Measurements from ENCODE around the gene ZFPM1. TPM values are rescaled to one million over a fixed set of nuclear protein-coding genes. Genes with fewer than 3 reads are reported as not detected.

Gene ZFPM1
- total RNA-seq, 6 donors from 2014 or later, result 1.0 to 8.4 (median 3.3) TPM

DNA sequence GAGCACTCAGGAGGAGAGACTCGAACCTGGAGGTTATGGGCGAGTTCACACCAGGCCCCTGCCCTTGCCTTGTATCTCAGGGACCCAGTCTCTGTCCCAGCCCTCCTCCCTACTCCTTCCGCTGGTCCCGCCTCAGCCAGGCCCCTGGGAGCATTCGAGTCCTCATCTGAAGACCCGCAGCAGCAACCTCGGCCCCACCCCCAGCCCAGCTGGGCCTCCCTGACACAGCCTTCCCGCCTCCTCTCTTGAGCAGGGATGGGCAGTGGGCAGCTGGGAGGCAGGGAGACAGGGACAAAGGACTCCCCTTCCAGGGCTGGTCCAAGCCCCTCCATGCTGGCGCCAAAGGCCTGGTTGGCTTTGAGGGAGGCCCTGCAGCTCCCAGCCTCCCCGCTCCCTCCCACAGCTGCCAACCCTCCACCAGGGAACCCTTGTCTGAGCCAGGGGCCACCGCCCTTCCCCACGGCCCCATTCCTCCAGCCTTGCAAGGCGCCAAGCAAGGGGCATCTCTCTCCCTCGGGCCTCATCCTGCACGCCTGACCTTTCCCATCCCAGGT is 101.7 kb downstream of the ZFPM1 start:
- peaks cover 4 to 14% (median 11%) of the 10 kb centered on the region in 4 donors for H3K4me1 ChIP-seq
- 70 to 71% methylated on average over 13 to 15 of the region's 15 CpGs for WGBS, 2 donors
- ATAC-seq (ENCODE audit: low FRiP score in 2 of 2) (peak in 1 of 2 donors; percentile 3), DNase-seq (no peak)
- TF ChIP-seq EP300 (IDR thresholded peaks at IDR 0.05), result no peak
- no peak for TF ChIP-seq POLR2A (IDR thresholded peaks at IDR 0.05)
- TF ChIP-seq POLR2AphosphoS5 (IDR thresholded peaks at IDR 0.05), result no peak
- TF ChIP-seq, protein P1, sequence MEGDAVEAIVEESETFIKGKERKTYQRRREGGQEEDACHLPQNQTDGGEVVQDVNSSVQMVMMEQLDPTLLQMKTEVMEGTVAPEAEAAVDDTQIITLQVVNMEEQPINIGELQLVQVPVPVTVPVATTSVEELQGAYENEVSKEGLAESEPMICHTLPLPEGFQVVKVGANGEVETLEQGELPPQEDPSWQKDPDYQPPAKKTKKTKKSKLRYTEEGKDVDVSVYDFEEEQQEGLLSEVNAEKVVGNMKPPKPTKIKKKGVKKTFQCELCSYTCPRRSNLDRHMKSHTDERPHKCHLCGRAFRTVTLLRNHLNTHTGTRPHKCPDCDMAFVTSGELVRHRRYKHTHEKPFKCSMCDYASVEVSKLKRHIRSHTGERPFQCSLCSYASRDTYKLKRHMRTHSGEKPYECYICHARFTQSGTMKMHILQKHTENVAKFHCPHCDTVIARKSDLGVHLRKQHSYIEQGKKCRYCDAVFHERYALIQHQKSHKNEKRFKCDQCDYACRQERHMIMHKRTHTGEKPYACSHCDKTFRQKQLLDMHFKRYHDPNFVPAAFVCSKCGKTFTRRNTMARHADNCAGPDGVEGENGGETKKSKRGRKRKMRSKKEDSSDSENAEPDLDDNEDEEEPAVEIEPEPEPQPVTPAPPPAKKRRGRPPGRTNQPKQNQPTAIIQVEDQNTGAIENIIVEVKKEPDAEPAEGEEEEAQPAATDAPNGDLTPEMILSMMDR (IDR thresholded peaks at IDR 0.05), result no peak
- H3K4me3 ChIP-seq, result no peak overlapping the region
- no peaks in the 10 kb centered on the region for H3K9me3 ChIP-seq
- H3K27ac ChIP-seq, result no peak overlapping the region
- no peaks in the 10 kb centered on the region for H3K36me3 ChIP-seq
- H3K27me3 ChIP-seq, result peaks cover 0 to 4% (median 0%) of the 10 kb centered on the region in 4 donors

DNA sequence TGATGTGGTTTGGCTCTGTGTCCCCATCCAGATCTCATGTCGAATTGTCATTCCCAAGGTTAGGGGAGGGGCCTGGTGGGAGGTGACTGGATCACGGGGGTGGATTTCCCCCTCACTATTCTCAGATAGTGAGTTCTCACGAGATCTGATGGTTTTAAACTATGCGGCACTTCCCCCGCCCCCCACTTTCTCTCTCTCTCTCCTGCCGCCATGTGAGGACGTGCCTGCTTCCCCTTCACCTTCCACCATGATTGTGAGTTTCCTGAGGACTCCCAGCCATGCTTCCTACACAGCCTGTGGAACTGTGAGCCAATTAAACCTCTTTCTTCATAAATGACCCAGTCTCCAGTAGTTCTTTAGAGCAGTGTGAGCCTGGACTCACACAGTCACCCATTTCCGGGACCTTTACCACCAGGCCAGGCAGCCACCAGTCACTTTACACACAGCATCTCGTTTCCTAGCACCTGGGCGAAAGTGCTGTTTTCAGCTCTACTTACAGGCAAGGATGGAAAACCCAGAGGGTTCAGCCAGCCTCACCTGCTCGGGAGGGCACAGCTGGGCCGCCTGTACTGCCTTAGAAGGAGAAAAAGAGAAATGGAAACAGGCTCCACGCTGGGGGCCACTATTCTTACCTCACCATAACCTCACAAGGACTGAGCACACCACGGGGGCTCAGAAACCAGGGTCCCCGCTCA is 103.4 kb downstream of the ZFPM1 start:
- no peak overlapping the region for H3K4me3 ChIP-seq
- peaks cover 4 to 5% (median 5%) of the 10 kb centered on the region in 4 donors for H3K4me1 ChIP-seq
- H3K27ac ChIP-seq, result no peak overlapping the region
- no peak for ATAC-seq (ENCODE audit: low FRiP score in 2 of 2)
- peaks cover 0 to 4% (median 0%) of the 10 kb centered on the region in 4 donors for H3K27me3 ChIP-seq
- H3K9me3 ChIP-seq, result no peaks in the 10 kb centered on the region
- 74 to 87% methylated on average over 10 to 14 of the region's 15 CpGs for WGBS, 2 donors
- TF ChIP-seq POLR2A (IDR thresholded peaks at IDR 0.05), result no peak
- TF ChIP-seq, protein P1 (IDR thresholded peaks at IDR 0.05), result no peak
- TF ChIP-seq EP300 (IDR thresholded peaks at IDR 0.05), result no peak
- TF ChIP-seq POLR2AphosphoS5 (IDR thresholded peaks at IDR 0.05), result no peak
- DNase-seq, result no peak
- H3K36me3 ChIP-seq, result no peaks in the 10 kb centered on the region

DNA sequence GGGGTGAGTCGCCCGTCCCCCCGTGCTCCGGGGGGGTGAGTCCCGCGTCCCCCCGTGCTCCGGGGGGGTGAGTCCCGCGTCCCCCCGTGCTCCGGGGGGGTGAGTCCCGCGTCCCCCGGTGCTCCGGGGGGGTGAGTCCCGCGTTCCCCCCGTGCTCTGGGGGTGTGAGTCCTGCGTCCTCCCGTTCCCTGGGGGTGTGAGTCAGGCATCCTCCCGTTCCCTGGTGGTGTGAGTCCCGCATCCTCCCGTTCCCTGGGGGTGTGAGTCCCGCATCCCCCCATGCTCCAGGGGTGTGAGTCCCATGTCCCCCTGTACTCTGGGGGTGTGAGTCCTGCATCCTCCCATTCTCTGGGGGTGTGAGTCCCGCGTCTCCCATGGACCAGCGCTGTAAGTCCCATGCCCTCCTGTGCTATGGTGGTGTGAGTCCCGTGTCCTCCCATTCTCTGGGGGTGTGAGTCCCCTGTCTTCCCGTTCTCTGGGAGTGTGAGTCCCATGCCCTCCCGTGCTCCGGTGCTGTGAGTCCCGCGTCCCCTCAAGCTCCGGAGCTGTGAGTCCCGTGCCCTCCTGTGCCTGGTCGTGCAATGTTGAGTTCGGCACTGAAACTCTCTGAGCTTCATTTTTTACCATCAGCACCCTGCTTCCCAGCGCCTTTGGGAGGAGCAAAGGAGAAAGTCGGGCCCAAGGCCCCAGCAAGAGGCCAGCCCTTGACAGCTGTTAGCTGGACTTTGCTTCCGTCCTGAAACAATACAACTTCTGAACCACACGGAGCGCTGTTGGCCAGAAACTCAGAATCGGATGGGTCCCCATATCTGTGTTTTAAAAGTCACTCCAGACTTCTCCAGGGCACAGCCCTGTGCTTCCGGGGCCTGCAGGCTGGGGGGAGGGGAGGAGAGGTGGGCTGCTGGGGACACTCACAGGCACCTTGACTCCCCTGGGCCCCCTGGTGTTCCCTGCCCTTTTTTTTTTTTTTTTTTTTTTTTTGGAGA is 105.7 kb downstream of the ZFPM1 start:
- 46 to 51% methylated on average over 19 to 27 of the region's 45 CpGs for WGBS, 2 donors
- Histone ChIP-seq H3K36me3 (no peaks in the 10 kb centered on the region), H3K4me1 (peaks cover 8 to 10% (median 9%) of the 10 kb centered on the region in 4 donors), H3K9me3 (no peaks in the 10 kb centered on the region), H3K27me3 (peaks cover 0 to 4% (median 0%) of the 10 kb centered on the region in 4 donors), H3K4me3 (no peak overlapping the region), H3K27ac (no peak overlapping the region)
- DNase-seq, result peak in 1 of 2 donors; percentile 42
- peak in 1 of 2 donors; percentile 66 for ATAC-seq (ENCODE audit: low FRiP score in 2 of 2)
- TF ChIP-seq, protein P1 (IDR thresholded peaks at IDR 0.05), result peak; percentile 19 to 53 (median 42)
- TF ChIP-seq EP300 (IDR thresholded peaks at IDR 0.05), result no peak

DNA sequence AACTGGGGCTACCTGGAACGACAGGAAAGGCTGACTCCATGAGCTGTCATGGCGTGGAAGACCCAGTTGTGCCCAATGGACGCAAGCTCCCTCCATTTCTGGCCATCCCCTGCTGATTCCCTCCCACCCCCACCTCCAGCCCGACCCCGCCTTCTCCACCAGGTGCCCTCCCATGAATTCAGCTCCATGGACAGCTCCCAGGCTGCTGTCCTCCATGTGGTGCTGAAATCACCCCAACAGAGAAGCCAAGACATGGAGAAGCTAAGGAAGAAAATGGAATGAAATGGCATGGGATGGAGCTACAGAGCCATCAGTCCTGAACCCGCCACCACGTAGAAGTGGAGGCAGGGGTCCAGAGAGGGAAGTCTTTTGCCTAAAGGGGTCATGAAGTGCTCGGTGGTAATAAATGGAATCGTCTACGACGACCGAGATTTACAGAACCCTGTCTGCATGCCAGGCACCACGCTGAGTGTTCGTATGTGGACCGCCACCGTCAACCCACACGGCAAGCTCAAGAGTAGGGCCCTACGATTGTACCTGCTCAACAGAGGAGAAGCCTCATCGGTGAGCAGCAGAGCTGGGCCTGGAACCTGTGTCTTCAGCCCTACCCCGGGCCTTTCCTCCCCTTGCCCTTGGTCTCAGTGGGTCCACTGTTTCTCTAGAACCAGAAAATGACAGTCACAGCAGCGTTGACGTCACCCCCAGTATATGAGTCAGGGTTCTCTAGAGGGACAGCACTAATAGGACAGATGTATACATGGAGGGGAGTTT is 107.8 kb downstream of the ZFPM1 start:
- peaks cover 8 to 10% (median 9%) of the 10 kb centered on the region in 4 donors for H3K4me1 ChIP-seq
- DNase-seq, result no peak
- H3K9me3 ChIP-seq, result no peaks in the 10 kb centered on the region
- 68 to 75% methylated on average over 15 to 21 of the region's 22 CpGs for WGBS, 2 donors
- ATAC-seq (ENCODE audit: low FRiP score in 2 of 2), result no peak
- H3K27me3 ChIP-seq, result peaks cover 0 to 4% (median 0%) of the 10 kb centered on the region in 4 donors
- H3K27ac ChIP-seq, result no peak overlapping the region
- H3K36me3 ChIP-seq, result no peaks in the 10 kb centered on the region
- no peak overlapping the region for H3K4me3 ChIP-seq
- TF ChIP-seq POLR2AphosphoS5 (IDR thresholded peaks at IDR 0.05), result no peak
- no peak for TF ChIP-seq POLR2A (IDR thresholded peaks at IDR 0.05)
- TF ChIP-seq, protein P1 (IDR thresholded peaks at IDR 0.05), result no peak
- TF ChIP-seq EP300 (IDR thresholded peaks at IDR 0.05), result no peak
